PC-3 (cell line): Measurements from ENCODE around the gene NEGR1. TPM values are rescaled to one million over a fixed set of nuclear protein-coding genes. Genes with fewer than 3 reads are reported as not detected.

Experiments
- ATAC-seq: fragments of 200-7000 bp; cut with Tn5 transposase; 2 replicates; pipeline ENCODE4 v1.9.1; 2020; ENCODE audit warnings: mild to moderate bottlenecking, moderate library complexity
- BruUV-seq: library from RNA; stranded (reverse); fragments of 400-500 nt; replicated peaks from 2 replicates; lab custom pipeline; 2021; lab: Mats Ljungman, UMichigan
- CTCF ChIA-PET: fragments of 300-600 bp; sonication (Branson Sonifier 250); formaldehyde crosslinking; loops from one replicate; lab custom pipeline; 2022; ENCODE audit warnings: antibody characterized with exemption; lab: Charles Lee
- POLR2A ChIA-PET: fragments of 300-600 bp; sonication (Branson Sonifier 250); formaldehyde crosslinking; loops from one replicate; lab custom pipeline; 2022; ENCODE audit warnings: antibody characterized with exemption; ENCODE audit not compliant: unreplicated experiment; lab: Charles Lee
- DNase-seq: peaks from one replicate; pipeline ENCODE4 v3.0.0-alpha.2; 2015
- H2AFZ ChIP-seq: fragments of 300-600 bp; sonication (generic); 2 replicates; pipeline ENCODE4 v1.6.0; 2016; ENCODE audit warnings: antibody characterized with exemption, low read length
- H3F3A ChIP-seq: fragments of 300-600 bp; sonication (generic); one replicate; pipeline ENCODE4 v1.6.0; 2017; ENCODE audit warnings: antibody characterized with exemption, low read length, control low read depth, mild to moderate bottlenecking; ENCODE audit not compliant: unreplicated experiment
- H3K27ac ChIP-seq: fragments of 300-600 bp; sonication (generic); 2 replicates; pipeline ENCODE4 v1.5.1; 2016; ENCODE audit warnings: mild to moderate bottlenecking, low read length
- H3K27me3 ChIP-seq: fragments of 300-600 bp; sonication (generic); 2 replicates; pipeline ENCODE4 v1.6.1; 2016; ENCODE audit warnings: low read length, mixed read lengths
- H3K36me3 ChIP-seq: fragments of 300-600 bp; sonication (generic); 2 replicates; pipeline ENCODE4 v1.6.1; 2016; ENCODE audit warnings: low read depth, mixed run types, low read length, mixed read lengths
- H3K4me1 ChIP-seq: fragments of 300-600 bp; sonication (generic); 2 replicates; pipeline ENCODE4 v1.5.1; 2016; ENCODE audit warnings: low read length; ENCODE audit not compliant: insufficient read depth
- H3K4me2 ChIP-seq: fragments of 300-600 bp; sonication (generic); 2 replicates; pipeline ENCODE4 v1.6.0; 2016; ENCODE audit warnings: low read length
- H3K4me3 ChIP-seq: fragments of 300-600 bp; sonication (generic); 2 replicates; pipeline ENCODE4 v1.5.1; 2016; ENCODE audit warnings: mild to moderate bottlenecking, low read length, mixed read lengths
- H3K79me2 ChIP-seq: fragments of 300-600 bp; sonication (generic); 2 replicates; pipeline ENCODE4 v1.6.1; 2017; ENCODE audit warnings: low read length, mixed read lengths
- H3K9ac ChIP-seq: fragments of 300-600 bp; sonication (generic); 2 replicates; pipeline ENCODE4 v1.6.0; 2016; ENCODE audit warnings: mild to moderate bottlenecking, low read length
- H3K9me2 ChIP-seq: fragments of 300-600 bp; sonication (generic); replicated peaks from 2 replicates; pipeline ENCODE4 v1.6.1; 2016; ENCODE audit warnings: mixed run types, low read length, mixed read lengths
- H3K9me3 ChIP-seq: fragments of 300-600 bp; sonication (generic); 2 replicates; pipeline ENCODE4 v1.6.1; 2016; ENCODE audit warnings: low read length, mixed read lengths
- H4K20me1 ChIP-seq: fragments of 300-600 bp; sonication (generic); 2 replicates; pipeline ENCODE4 v1.6.1; 2016; ENCODE audit warnings: low read length, mixed read lengths
- CTCF ChIP-seq: fragments of 300-600 bp; sonication (generic); conservative IDR thresholded peaks from 2 replicates; pipeline ENCODE4 v1.5.1; 2017; ENCODE audit warnings: antibody characterized with exemption, low read depth, mild to moderate bottlenecking, low read length
- EZH2 ChIP-seq: fragments of 300-600 bp; sonication (generic); IDR thresholded peaks from one replicate; pipeline ENCODE4 v1.6.1; 2017; ENCODE audit warnings: antibody characterized with exemption, mild to moderate bottlenecking, low read length; ENCODE audit not compliant: unreplicated experiment
- EZH2phosphoT487 ChIP-seq: fragments of 300-600 bp; sonication (generic); IDR thresholded peaks from 2 replicates; pipeline ENCODE4 v1.6.1; 2018; ENCODE audit warnings: mild to moderate bottlenecking, antibody characterized with exemption, low read length, borderline replicate concordance
- intact Hi-C: fragments of 100-400 bp; cut with micrococcal nuclease; formaldehyde crosslinking; loops from 2 replicates; pipeline ENCODE4 v1.9.0; 2023
- total RNA-seq: library from RNA; depleted of rRNA; stranded (reverse); fragments of >200 nt; gene quantifications from 2 replicates; pipeline ENCODE4 v1.2.3, GENCODE V29; 2014

The NEGR1 gene
- total RNA-seq, 1 experiment from 2014 or later = 3.4 TPM

DNA sequence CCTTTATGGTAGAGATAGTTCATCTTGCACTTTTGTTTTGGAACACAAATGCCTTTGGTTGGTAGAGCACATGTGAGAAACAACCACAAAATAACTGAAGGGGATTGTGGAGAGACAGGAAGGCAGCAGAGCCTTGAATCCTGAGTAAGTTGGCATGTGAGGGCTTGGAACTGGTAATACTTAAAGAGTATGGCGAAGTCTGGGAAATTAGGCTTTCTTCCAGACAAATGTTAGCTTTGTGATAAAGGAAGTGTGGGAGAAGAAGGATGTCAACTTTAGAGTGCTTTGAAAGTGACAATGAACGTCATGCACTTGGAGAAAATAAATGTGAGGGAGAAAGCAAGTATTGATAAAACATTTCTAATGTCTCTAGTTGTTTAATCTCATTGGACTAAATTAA, 725.2 kb downstream of the NEGR1 start:
- Histone ChIP-seq H3K27ac (no peak overlapping the region), H3K4me1 (peaks cover 17% of the 10 kb centered on the region), H3K9me2 (no peaks in the 10 kb centered on the region), H3K79me2 (no peaks in the 10 kb centered on the region), H3K4me3 (no peak overlapping the region), H3K4me2 (no peak overlapping the region), H3K27me3 (no peaks in the 10 kb centered on the region), H3K36me3 (no peaks in the 10 kb centered on the region), H3F3A (peaks cover 3% of the 10 kb centered on the region), H3K9me3 (no peaks in the 10 kb centered on the region), H3K9ac (no peak overlapping the region), H2AFZ (no peak overlapping the region), H4K20me1 (no peaks in the 10 kb centered on the region)
- DNase-seq (no peak), ATAC-seq (no peak)
- POLR2A ChIA-PET = no interaction called here
- no TSS peak for BruUV-seq
- TF ChIP-seq CTCF (no peak), EZH2 (no peak), EZH2phosphoT487 (no peak)
- intact Hi-C loops = no loop called here
- CTCF ChIA-PET = no interaction called here

GRCh38 chr1:71548398-71548890, 733.9 kb downstream of the NEGR1 start:
- Histone ChIP-seq H3F3A (no peaks in the 10 kb centered on the region), H3K79me2 (no peaks in the 10 kb centered on the region), H3K4me2 (no peak overlapping the region), H3K27ac (no peak overlapping the region), H3K9me2 (no peaks in the 10 kb centered on the region), H3K27me3 (no peaks in the 10 kb centered on the region), H2AFZ (no peak overlapping the region), H4K20me1 (no peaks in the 10 kb centered on the region), H3K9me3 (no peaks in the 10 kb centered on the region), H3K36me3 (no peaks in the 10 kb centered on the region), H3K4me1 (no peaks in the 10 kb centered on the region), H3K4me3 (no peak overlapping the region), H3K9ac (no peak overlapping the region)
- ChIA-PET CTCF (no interaction called here), POLR2A (no interaction called here)
- intact Hi-C loops = no loop called here
- DNase-seq (no peak), ATAC-seq (no peak)
- no TSS peak for BruUV-seq
- TF ChIP-seq EZH2phosphoT487 = no peak
- TF ChIP-seq CTCF = no peak
- no peak for TF ChIP-seq EZH2

DNA sequence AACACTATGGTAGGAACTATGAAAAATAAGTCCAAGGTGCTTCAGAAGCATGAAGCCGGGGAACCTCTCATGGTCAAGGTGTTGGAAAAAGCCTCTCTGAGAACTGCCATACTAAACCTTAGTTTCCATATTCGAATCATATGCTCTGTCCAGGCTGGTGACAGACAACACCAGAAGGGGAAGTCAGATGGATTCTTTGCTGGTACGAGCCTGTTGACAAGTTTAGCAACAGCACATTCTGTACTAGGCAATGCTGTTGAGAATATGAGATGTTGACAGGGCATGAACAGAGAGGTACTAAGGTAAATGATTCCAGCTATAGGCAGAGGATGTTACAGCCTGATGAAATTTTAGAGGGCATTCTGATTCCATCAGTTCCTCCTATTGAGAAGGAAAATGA, 740.2 kb downstream of the NEGR1 start:
- Histone ChIP-seq H3K9me3 (no peaks in the 10 kb centered on the region), H3K79me2 (no peaks in the 10 kb centered on the region), H3K27me3 (no peaks in the 10 kb centered on the region), H3K4me1 (no peaks in the 10 kb centered on the region), H3K36me3 (no peaks in the 10 kb centered on the region), H3F3A (no peaks in the 10 kb centered on the region), H2AFZ (no peak overlapping the region), H3K4me3 (no peak overlapping the region), H4K20me1 (no peaks in the 10 kb centered on the region), H3K9me2 (no peaks in the 10 kb centered on the region), H3K27ac (no peak overlapping the region), H3K4me2 (no peak overlapping the region), H3K9ac (no peak overlapping the region)
- no TSS peak for BruUV-seq
- no peak for TF ChIP-seq EZH2
- TF ChIP-seq CTCF = no peak
- no peak for TF ChIP-seq EZH2phosphoT487
- ChIA-PET POLR2A (no interaction called here), CTCF (no interaction called here)
- DNase-seq (no peak), ATAC-seq (no peak)
- intact Hi-C loops = no loop called here
